ENCODE measurements around the gene C2CD4B.

C2CD4B gene

GRCh38 chr15:62183130-62183529 lies 18.0 kb upstream of the C2CD4B start:
- Histone ChIP-seq H3K9me3 (ENCODE audit: control insufficient read depth, insufficient read depth, low read depth, low read length) (no peaks in the 10 kb centered on the region), H3K4me1 (ENCODE audit: control insufficient read depth, insufficient read depth, low read length) (no peaks in the 10 kb centered on the region), H3K27ac (ENCODE audit: extremely low read depth, low read depth, low read length) (no peak overlapping the region), H3K4me3 (ENCODE audit: low read depth, low read length) (no peak overlapping the region), H3K36me3 (ENCODE audit: control insufficient read depth in 2 of 2, insufficient read depth in 1 of 2, low read length in 2 of 2) (no peaks in the 10 kb centered on the region)
- ChIA-PET CTCF (no interaction called here), POLR2A (no interaction called here)
- TF ChIP-seq PRDM1 (tag by site-specific recombination; IDR thresholded peaks at IDR 0.05), result peak; percentile 95
- TF ChIP-seq OSR2 (tag by site-specific recombination; IDR thresholded peaks at IDR 0.05), result no peak
- TF ChIP-seq ZNF366 (tag by site-specific recombination; conservative IDR thresholded peaks at IDR 0.05), result peak; percentile 59
- TF ChIP-seq ZBTB20 (tag by site-specific recombination; IDR thresholded peaks at IDR 0.05), result no peak
- no peak for TF ChIP-seq AEBP2 (tag by site-specific recombination; IDR thresholded peaks at IDR 0.05; ENCODE audit: borderline replicate concordance)
- no peak for TF ChIP-seq GLI2 (tag by site-specific recombination; IDR thresholded peaks at IDR 0.05; ENCODE audit: borderline replicate concordance, low read depth)
- no peak for TF ChIP-seq ZNF280D (tag by site-specific recombination; IDR thresholded peaks at IDR 0.05)

GRCh38 chr15:62173215-62173614 lies 8.1 kb upstream of the C2CD4B start:
- ChIA-PET CTCF (interaction anchor here (0.5 kb wide), 1 partner anchor 378 kb away, joined by 3 read pairs; no protein-coding TSS in a partner anchor), POLR2A (no interaction called here)
- TF ChIP-seq ZNF664 (tag by site-specific recombination; IDR thresholded peaks at IDR 0.05) (no peak), MZF1 (tag by site-specific recombination; IDR thresholded peaks at IDR 0.05; ENCODE audit: borderline replicate concordance) (no peak), ZNF707 (tag by site-specific recombination; IDR thresholded peaks at IDR 0.05) (no peak), REPIN1 (tag by site-specific recombination; IDR thresholded peaks at IDR 0.05; ENCODE audit: low read depth) (no peak), ZNF404 (tag by site-specific recombination; IDR thresholded peaks at IDR 0.05) (no peak), ZFP37 (tag by site-specific recombination; IDR thresholded peaks at IDR 0.05) (no peak), MEIS1 (CRISPR knock-in tag; IDR thresholded peaks at IDR 0.05; ENCODE audit: borderline replicate concordance) (no peak), ZNF544 (tag by site-specific recombination; IDR thresholded peaks at IDR 0.05) (no peak), ZNF121 (tag by site-specific recombination; IDR thresholded peaks at IDR 0.05) (no peak), SETDB1 (IDR thresholded peaks at IDR 0.05; ENCODE audit: insufficient read length, low read length) (no peak), ZBTB8A (tag by site-specific recombination; IDR thresholded peaks at IDR 0.05) (no peak), GLI4 (tag by site-specific recombination; IDR thresholded peaks at IDR 0.05) (no peak), SCRT2 (tag by site-specific recombination; IDR thresholded peaks at IDR 0.05) (no peak), AEBP2 (tag by site-specific recombination; IDR thresholded peaks at IDR 0.05; ENCODE audit: borderline replicate concordance) (no peak), ZSCAN16 (tag by site-specific recombination; IDR thresholded peaks at IDR 0.05) (no peak), HOXA7 (CRISPR knock-in tag; IDR thresholded peaks at IDR 0.05; ENCODE audit: borderline replicate concordance) (no peak)
- no peak overlapping the region for H3K27ac ChIP-seq (ENCODE audit: extremely low read depth, low read depth, low read length)
- peaks cover 7% of the 10 kb centered on the region for H3K4me1 ChIP-seq (ENCODE audit: control insufficient read depth, insufficient read depth, low read length)
- H3K4me3 ChIP-seq (ENCODE audit: low read depth, low read length), result no peak overlapping the region
- no peaks in the 10 kb centered on the region for H3K9me3 ChIP-seq (ENCODE audit: control insufficient read depth, insufficient read depth, low read depth, low read length)
- no peaks in the 10 kb centered on the region for H3K36me3 ChIP-seq (ENCODE audit: control insufficient read depth in 2 of 2, insufficient read depth in 1 of 2, low read length in 2 of 2)

Data from HEK293 (cell line).